Measurements from ENCODE around the gene TIMMDC1.

- TF ChIP-seq, protein P1, sequence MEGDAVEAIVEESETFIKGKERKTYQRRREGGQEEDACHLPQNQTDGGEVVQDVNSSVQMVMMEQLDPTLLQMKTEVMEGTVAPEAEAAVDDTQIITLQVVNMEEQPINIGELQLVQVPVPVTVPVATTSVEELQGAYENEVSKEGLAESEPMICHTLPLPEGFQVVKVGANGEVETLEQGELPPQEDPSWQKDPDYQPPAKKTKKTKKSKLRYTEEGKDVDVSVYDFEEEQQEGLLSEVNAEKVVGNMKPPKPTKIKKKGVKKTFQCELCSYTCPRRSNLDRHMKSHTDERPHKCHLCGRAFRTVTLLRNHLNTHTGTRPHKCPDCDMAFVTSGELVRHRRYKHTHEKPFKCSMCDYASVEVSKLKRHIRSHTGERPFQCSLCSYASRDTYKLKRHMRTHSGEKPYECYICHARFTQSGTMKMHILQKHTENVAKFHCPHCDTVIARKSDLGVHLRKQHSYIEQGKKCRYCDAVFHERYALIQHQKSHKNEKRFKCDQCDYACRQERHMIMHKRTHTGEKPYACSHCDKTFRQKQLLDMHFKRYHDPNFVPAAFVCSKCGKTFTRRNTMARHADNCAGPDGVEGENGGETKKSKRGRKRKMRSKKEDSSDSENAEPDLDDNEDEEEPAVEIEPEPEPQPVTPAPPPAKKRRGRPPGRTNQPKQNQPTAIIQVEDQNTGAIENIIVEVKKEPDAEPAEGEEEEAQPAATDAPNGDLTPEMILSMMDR (IDR thresholded peaks at IDR 0.05; ENCODE audit: low read depth, low read length) = no peak
- TF ChIP-seq POLR2A (IDR thresholded peaks at IDR 0.05; ENCODE audit: extremely low read depth, insufficient read length) (no peak), MYC (IDR thresholded peaks at IDR 0.05; ENCODE audit: low read depth, low read length) (no peak), MAX (IDR thresholded peaks at IDR 0.05; ENCODE audit: low read depth, low read length) (no peak)
These were observed 544 bp upstream of the TIMMDC1 start for GRCh38 chr3:119497820-119498185.

Data from NB4 (cell line).